Measurements from ENCODE around the gene SCRN1. TPM values are rescaled to one million over a fixed set of nuclear protein-coding genes. Genes with fewer than 3 reads are reported as not detected.

The SCRN1 gene
- total RNA-seq, 4 donors from 2014 or later = 15.0 to 24.5 (median 17.3) TPM

- Histone ChIP-seq H3K4me3 (no peak overlapping the region), H3K27me3 (peaks cover 8% of the 10 kb centered on the region), H3K36me3 (no peaks in the 10 kb centered on the region), H3K27ac (no peak overlapping the region), H3K9me3 (no peaks in the 10 kb centered on the region), H3K4me1 (peaks cover 0 to 7% (median 4%) of the 10 kb centered on the region in 4 donors)
- in situ Hi-C loops (cut with MboI; ENCODE audit: low pct_ligation_motif_present in 1 of 4, low pct_unique_long_range_greater_than_20kb in 1 of 4, low sequenced_read_pairs in 3 of 4) = no loop called here
- WGBS, 2 donors (ENCODE audit: low coverage in 1 of 2) = 81 to 91% methylated on average over 7 of the region's 7 CpGs
- no peak for TF ChIP-seq POLR2A (IDR thresholded peaks at IDR 0.05)
- no peak for TF ChIP-seq POLR2AphosphoS5 (IDR thresholded peaks at IDR 0.05)
- no peak for TF ChIP-seq EP300 (IDR thresholded peaks at IDR 0.05; ENCODE audit: low read depth)
- TF ChIP-seq CTCF (IDR thresholded peaks at IDR 0.05) = no peak
- intact Hi-C loops (cut with DNase I; ENCODE audit: low total_unique reads) = no loop called here
- DNase-seq = no peak
Observed at GRCh38 chr7:29881724-29882123, 107.9 kb downstream of the SCRN1 start.

GRCh38 chr7:29879609-29880008, 110.0 kb downstream of the SCRN1 start:
- 55 to 63% methylated on average over 2 of the region's 2 CpGs for WGBS, 2 donors (ENCODE audit: low coverage in 1 of 2)
- DNase-seq = no peak
- in situ Hi-C loops (cut with MboI; ENCODE audit: low pct_ligation_motif_present in 1 of 4, low pct_unique_long_range_greater_than_20kb in 1 of 4, low sequenced_read_pairs in 3 of 4) = no loop called here

DNA sequence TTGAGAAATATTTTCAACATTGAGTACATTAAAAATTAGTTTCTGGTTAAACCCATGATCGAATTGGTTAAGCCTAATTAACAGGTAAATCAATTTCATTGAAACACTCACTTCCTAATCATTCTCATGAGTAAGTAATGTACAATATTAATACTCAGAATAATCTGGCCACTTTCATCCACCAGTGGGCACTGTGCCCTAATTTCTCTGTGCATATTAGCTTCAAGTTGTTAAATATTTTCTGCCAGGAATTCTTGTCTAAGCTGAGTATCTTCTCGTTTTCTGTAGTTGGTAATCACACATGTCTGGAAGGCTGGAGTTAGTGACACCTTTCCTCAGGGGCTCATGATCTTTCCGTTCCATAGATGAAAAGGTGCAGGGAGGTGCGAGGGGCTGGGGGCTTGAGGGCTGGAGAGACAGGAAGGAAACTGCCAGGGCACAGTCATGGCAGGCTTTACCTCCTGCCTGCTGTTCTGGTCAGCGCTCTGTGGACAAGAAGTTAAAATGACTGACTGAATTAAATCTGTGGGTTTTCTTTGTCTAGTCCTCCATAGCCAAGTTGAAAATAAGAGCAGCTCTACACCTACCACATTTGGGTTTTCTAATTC, 111.4 kb downstream of the SCRN1 start:
- Histone ChIP-seq H3K27me3 (no peaks in the 10 kb centered on the region), H3K36me3 (no peaks in the 10 kb centered on the region), H3K4me1 (peaks cover 0 to 4% (median 0%) of the 10 kb centered on the region in 4 donors), H3K4me3 (no peak overlapping the region), H3K27ac (no peak overlapping the region), H3K9me3 (no peaks in the 10 kb centered on the region)
- in situ Hi-C loops (cut with MboI; ENCODE audit: low pct_ligation_motif_present in 1 of 4, low pct_unique_long_range_greater_than_20kb in 1 of 4, low sequenced_read_pairs in 3 of 4) (no loop called here), intact Hi-C loops (cut with DNase I; ENCODE audit: low total_unique reads) (loop anchor here (5.0 kb wide), 1 partner anchor 44 kb away; no protein-coding TSS in a partner anchor)
- TF ChIP-seq POLR2AphosphoS5 (IDR thresholded peaks at IDR 0.05) (no peak), EP300 (IDR thresholded peaks at IDR 0.05; ENCODE audit: low read depth) (no peak), CTCF (IDR thresholded peaks at IDR 0.05) (peak; percentile 33 to 44 (median 35))
- 46 to 73% methylated on average over 4 to 5 of the region's 5 CpGs for WGBS, 2 donors (ENCODE audit: low coverage in 1 of 2)
- DNase-seq = no peak

More at GRCh38 chr7:29879609-29880008, 110.0 kb downstream of the SCRN1 start:
- Histone ChIP-seq H3K4me3 (no peak overlapping the region), H3K27ac (no peak overlapping the region), H3K36me3 (no peaks in the 10 kb centered on the region), H3K27me3 (peaks cover 5% of the 10 kb centered on the region), H3K9me3 (no peaks in the 10 kb centered on the region), H3K4me1 (peaks cover 0 to 7% (median 4%) of the 10 kb centered on the region in 4 donors)
- TF ChIP-seq POLR2AphosphoS5 (IDR thresholded peaks at IDR 0.05) (no peak), EP300 (IDR thresholded peaks at IDR 0.05; ENCODE audit: low read depth) (no peak), CTCF (IDR thresholded peaks at IDR 0.05) (no peak), POLR2A (IDR thresholded peaks at IDR 0.05) (no peak)
- intact Hi-C loops (cut with DNase I; ENCODE audit: low total_unique reads) = loop anchor here (5.0 kb wide), 1 partner anchor 43 kb away; no protein-coding TSS in a partner anchor

- WGBS, 2 donors (ENCODE audit: low coverage in 1 of 2) = 10 to 23% methylated on average over 2 to 3 of the region's 3 CpGs
- Histone ChIP-seq H3K4me1 (peaks cover 0 to 4% (median 0%) of the 10 kb centered on the region in 4 donors), H3K36me3 (no peaks in the 10 kb centered on the region), H3K9me3 (no peaks in the 10 kb centered on the region), H3K27ac (no peak overlapping the region), H3K27me3 (no peaks in the 10 kb centered on the region), H3K4me3 (no peak overlapping the region)
- TF ChIP-seq POLR2AphosphoS5 (IDR thresholded peaks at IDR 0.05) (no peak), POLR2A (IDR thresholded peaks at IDR 0.05) (no peak), EP300 (IDR thresholded peaks at IDR 0.05; ENCODE audit: low read depth) (no peak), CTCF (IDR thresholded peaks at IDR 0.05) (no peak)
- intact Hi-C loops (cut with DNase I; ENCODE audit: low total_unique reads) = loop anchor here (5.0 kb wide), 1 partner anchor 45 kb away; no protein-coding TSS in a partner anchor
- no peak for DNase-seq
- in situ Hi-C loops (cut with MboI; ENCODE audit: low pct_ligation_motif_present in 1 of 4, low pct_unique_long_range_greater_than_20kb in 1 of 4, low sequenced_read_pairs in 3 of 4) = no loop called here
Observed at GRCh38 chr7:29877196-29877595, 112.4 kb downstream of the SCRN1 start.
